ENCODE results near the gene IFT88. TPM values are rescaled to one million over a fixed set of nuclear protein-coding genes. Genes with fewer than 3 reads are reported as not detected.

Gene IFT88
- total and polyA plus RNA-seq, 2 of the 4 experiments (the other 2 are of a cell fraction): 5.5 to 8.6 TPM

GRCh38 chr13:20709782-20710181 lies 142.8 kb downstream of the IFT88 start:
- H3K9me1 ChIP-seq (ENCODE audit: insufficient read depth, low read length): no peaks in the 10 kb centered on the region
- H3K4me2 ChIP-seq (ENCODE audit: low read depth, low read length): no peak overlapping the region
- no peak overlapping the region for H3K23ac ChIP-seq (ENCODE audit: low read depth, low read length)
- no peak for DNase-seq
- no peak for TF ChIP-seq NFE2L2 (IDR thresholded peaks at IDR 0.05; ENCODE audit: low read depth, low read length)
- no peak for TF ChIP-seq BHLHE40 (IDR thresholded peaks at IDR 0.05; ENCODE audit: low read depth, low read length)
- no peak for TF ChIP-seq MAFK (IDR thresholded peaks at IDR 0.05; ENCODE audit: low read depth, low read length)
- TF ChIP-seq RFX5 (IDR thresholded peaks at IDR 0.05; ENCODE audit: low read depth, low read length): no peak
- no peak for TF ChIP-seq POLR2A (IDR thresholded peaks at IDR 0.05; ENCODE audit: low read depth, low read length)
- TF ChIP-seq ELK1 (IDR thresholded peaks at IDR 0.05; ENCODE audit: borderline replicate concordance, low read depth, low read length): no peak
- no peak for TF ChIP-seq CHD1 (IDR thresholded peaks at IDR 0.05; ENCODE audit: low read depth, low read length)
- no peak for TF ChIP-seq CTCF (conservative IDR thresholded peaks at IDR 0.05; ENCODE audit: low read depth, low read length)
- TF ChIP-seq FOS (IDR thresholded peaks at IDR 0.05; ENCODE audit: low read depth, low read length): no peak
- TF ChIP-seq USF2 (IDR thresholded peaks at IDR 0.05; ENCODE audit: low read depth, low read length): no peak
- TF ChIP-seq CEBPB (IDR thresholded peaks at IDR 0.05; ENCODE audit: low read depth, low read length): no peak
- TF ChIP-seq RAD21 (IDR thresholded peaks at IDR 0.05; ENCODE audit: low read length): no peak
- TF ChIP-seq MAZ (IDR thresholded peaks at IDR 0.05; ENCODE audit: borderline replicate concordance, low read depth, low read length): no peak
- CTCF ChIA-PET: no interaction called here
- no peaks in the 10 kb centered on the region for H3K79me1 ChIP-seq (ENCODE audit: low read depth in 1 of 2, low read length in 2 of 2)
- dilution Hi-C loops (cut with HindIII; ENCODE audit: low sequenced_read_pairs, unreplicated experiment): no loop called here
- H2AK5ac ChIP-seq (ENCODE audit: low read depth, low read length): no peak overlapping the region
- H3K27me3 ChIP-seq (ENCODE audit: control insufficient read depth, insufficient read depth, low read length): peaks cover 2% of the 10 kb centered on the region
- H3K27ac ChIP-seq (ENCODE audit: insufficient read depth, low read length): no peak overlapping the region
- no peak overlapping the region for H3K4ac ChIP-seq (ENCODE audit: low read depth, low read length)
- H3K4me1 ChIP-seq (ENCODE audit: control insufficient read depth, insufficient read depth, low read length): peaks cover 7% of the 10 kb centered on the region
- in situ Hi-C loops (cut with MboI; ENCODE audit: low sequenced_read_pairs): loop anchor here (5.0 to 25.0 kb wide), 3 partner anchors 118 to 522 kb away; partner anchors contain the start of gene GJB2
- POLR2A ChIA-PET (ENCODE audit: unreplicated experiment): no interaction called here
- H4K91ac ChIP-seq (ENCODE audit: insufficient read depth, low read depth, low read length): no peak overlapping the region
- ATAC-seq (ENCODE audit: low read depth): no peak
- H2BK20ac ChIP-seq (ENCODE audit: low read depth, low read length): no peak overlapping the region
- no peak overlapping the region for H3K4me3 ChIP-seq (ENCODE audit: insufficient read depth, low read depth, low read length)
- no TSS peak for BruUV-seq (replicated peaks)
- no peak overlapping the region for H3K9ac ChIP-seq (ENCODE audit: low read depth, low read length)
- H2AFZ ChIP-seq (replicated peaks; ENCODE audit: low read length, poor library complexity): no peak overlapping the region
- no peak overlapping the region for H3K56ac ChIP-seq (ENCODE audit: extremely low read depth, insufficient read depth, low read length)
- no peak overlapping the region for H4K8ac ChIP-seq (ENCODE audit: low read depth in 2 of 2, low read length in 2 of 2)
- no peak overlapping the region for H2AK9ac ChIP-seq (replicated peaks; ENCODE audit: low read depth, low read length, poor library complexity)
- H3K9me3 ChIP-seq (ENCODE audit: control insufficient read depth, insufficient read depth, low read length): no peaks in the 10 kb centered on the region
- intact Hi-C loops (cut with micrococcal nuclease): loop anchor here (5.0 kb wide), 1 partner anchor 768 kb away; no protein-coding TSS in a partner anchor
- no peak overlapping the region for H4K5ac ChIP-seq (ENCODE audit: low read depth, low read length)
- no peaks in the 10 kb centered on the region for H4K20me1 ChIP-seq (ENCODE audit: insufficient read depth, low read length)
- no peak overlapping the region for H2BK15ac ChIP-seq (ENCODE audit: low read depth, low read length)
- H3K36me3 ChIP-seq (ENCODE audit: control insufficient read depth, insufficient read depth, low read length): no peaks in the 10 kb centered on the region
- H3K18ac ChIP-seq (ENCODE audit: low read depth, low read length): no peak overlapping the region
- H2BK120ac ChIP-seq (ENCODE audit: low read depth, low read length): no peak overlapping the region
- no CpG with 5 or more reads among the region's 4 CpGs for WGBS, 2 experiments (ENCODE audit: extremely low coverage in 2 of 2, insufficient read length in 1 of 2)
- no peak overlapping the region for H3K14ac ChIP-seq (replicated peaks; ENCODE audit: low read depth, low read length)
- no peak overlapping the region for H2BK5ac ChIP-seq (ENCODE audit: low read depth, low read length, poor library complexity, severe bottlenecking)

All from IMR-90 (cell line).